Activated gamma-delta T cell treated with Interleukin-2 at 50 U/mL for 16 hours (primary cell): ENCODE measurements around the gene SIMC1.
A peak's percentile ranks its signal among the peaks of the same experiment; 100 is the strongest.

Experiments used
- DNase-seq: peaks from one replicate; pipeline ENCODE4 v3.0.0-alpha.2; 2020

Gene SIMC1

GRCh38 chr5:176317534-176318374, 79.5 kb downstream of the SIMC1 start:
- DNase-seq: no peak

DNA sequence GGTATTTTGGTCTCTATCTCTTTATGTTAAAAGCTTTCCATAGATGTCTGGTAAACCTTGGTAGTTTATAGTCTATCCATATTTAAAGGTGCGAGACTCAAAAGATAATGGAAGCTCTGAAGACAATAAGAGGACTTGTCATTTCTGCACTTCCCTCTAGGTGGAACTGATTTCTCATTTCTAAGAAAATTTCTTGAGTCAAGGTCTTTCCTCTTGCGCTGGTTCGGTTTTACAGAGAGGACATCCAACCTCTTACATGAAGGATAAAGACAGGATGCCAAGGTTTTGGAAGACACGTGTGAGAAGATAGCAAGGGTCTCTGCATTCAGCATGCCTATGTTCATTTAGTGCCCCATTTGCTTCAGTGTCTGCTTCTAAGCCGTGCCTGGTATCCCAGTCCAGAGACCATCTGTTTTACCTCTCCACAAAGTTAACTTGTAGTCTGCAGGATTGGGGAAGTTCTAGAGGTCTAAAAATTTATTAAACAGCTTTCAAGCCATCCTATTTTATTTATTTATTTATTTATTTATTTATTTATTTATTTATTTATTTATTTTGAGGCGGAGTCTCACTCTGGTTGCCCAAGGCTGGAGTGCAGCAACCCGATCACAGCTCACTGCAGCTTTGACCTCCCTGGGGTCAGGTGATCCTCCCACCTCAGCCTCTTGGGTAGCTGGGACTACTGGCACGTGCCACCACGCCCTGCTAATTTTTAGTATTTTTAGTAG, 81.8 kb downstream of the SIMC1 start:
- DNase-seq: no peak

GRCh38 chr5:176320577-176320976, 82.4 kb downstream of the SIMC1 start:
- DNase-seq: no peak

GRCh38 chr5:176334031-176334770, 96.0 kb downstream of the SIMC1 start:
- no peak for DNase-seq

- no peak for DNase-seq
Measured at GRCh38 chr5:176337913-176338312, 99.7 kb downstream of the SIMC1 start.

DNA sequence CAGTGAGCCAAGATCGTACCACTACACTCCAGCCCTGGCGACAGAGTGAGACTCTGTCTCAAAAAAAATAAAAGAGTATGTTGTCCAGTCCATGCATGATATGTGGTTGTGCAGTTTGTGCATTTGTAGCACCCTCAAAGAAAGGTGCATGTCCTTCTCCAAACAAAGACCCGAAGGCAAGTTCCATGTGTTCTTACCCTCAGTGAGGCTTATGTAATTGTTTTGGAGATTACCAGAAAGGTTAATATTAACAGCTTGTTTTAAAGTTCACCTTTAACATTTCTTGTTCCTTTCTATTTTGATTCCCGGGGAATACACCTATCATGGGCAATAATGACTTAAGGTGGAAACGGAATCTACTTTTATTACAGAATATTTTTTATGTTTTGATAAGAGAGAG, 101.1 kb downstream of the SIMC1 start:
- DNase-seq: no peak

- DNase-seq: no peak
Measured at GRCh38 chr5:176341325-176342157, 103.3 kb downstream of the SIMC1 start.

DNA sequence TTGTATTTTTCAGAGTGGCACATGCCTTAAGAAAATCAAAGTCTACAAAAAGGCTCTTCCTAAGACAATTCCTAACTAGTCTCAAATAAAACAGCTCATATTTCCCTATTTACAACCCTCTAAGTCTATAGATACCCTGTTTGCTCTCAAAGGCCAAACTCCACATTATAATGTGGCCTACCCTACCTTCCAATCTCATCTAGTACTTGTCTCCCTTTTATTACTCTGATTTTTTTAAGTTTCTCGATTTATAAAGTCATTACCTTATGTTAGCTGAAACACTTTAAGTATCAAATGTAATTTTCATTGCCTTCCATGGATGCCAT, 103.9 kb downstream of the SIMC1 start:
- no peak for DNase-seq

- no peak for DNase-seq
Measured at GRCh38 chr5:176342766-176343458, 104.7 kb downstream of the SIMC1 start.

DNA sequence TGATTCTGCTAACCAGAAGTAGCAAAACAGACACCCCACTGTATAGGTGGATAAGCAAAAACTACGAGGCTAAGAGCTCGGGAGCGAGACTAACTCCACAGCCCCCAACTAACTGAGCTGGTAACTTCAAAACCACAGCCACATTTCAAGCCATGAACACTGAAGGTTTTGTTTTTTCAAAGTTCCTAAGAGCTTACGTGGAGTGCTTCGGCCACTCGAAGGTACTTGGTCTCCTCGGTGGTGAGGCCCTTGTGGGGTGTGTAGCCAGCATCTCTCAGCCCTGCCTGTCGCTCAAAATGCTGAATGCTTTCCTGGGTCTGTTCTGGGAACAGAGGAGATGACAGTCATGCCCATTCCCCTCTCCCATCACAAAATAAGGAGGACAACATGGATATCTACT, 112.2 kb downstream of the SIMC1 start:
- no peak for DNase-seq

DNA sequence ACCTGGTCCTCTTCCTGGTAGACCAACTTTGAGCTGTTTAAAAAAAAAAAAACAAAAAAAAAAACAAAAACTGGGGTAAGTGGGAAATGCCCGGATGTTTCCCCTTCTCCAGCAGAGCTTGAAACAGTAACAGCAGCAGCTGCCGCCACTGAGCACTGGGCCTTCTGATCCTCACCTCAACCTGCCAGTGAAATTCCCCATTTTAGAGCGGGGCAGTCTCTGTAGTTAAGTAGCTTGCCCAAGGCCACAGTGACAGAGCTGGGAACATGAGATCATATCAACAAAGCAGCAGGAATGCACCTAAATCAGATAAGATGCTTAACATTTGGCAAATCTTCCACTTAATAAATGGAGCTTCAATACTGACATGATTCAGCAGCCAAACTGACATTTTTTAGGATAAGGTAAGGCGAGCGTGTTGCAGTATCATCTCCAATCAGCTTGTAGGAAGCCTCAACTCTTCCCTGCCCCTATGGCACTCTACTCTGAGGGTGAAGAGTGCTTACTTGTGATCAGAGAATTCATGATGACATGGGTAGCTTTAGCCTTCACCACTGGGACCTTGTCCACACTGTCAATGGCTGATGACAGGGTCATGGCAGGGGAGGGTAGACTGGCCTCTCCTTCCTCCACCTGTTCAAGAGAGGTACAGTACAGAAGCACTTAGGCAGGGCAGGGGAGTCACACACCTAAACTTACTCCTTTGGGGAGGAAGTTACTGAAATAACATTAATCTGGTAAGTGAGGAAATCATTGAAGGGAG, 114.1 kb downstream of the SIMC1 start:
- DNase-seq: no peak

DNA sequence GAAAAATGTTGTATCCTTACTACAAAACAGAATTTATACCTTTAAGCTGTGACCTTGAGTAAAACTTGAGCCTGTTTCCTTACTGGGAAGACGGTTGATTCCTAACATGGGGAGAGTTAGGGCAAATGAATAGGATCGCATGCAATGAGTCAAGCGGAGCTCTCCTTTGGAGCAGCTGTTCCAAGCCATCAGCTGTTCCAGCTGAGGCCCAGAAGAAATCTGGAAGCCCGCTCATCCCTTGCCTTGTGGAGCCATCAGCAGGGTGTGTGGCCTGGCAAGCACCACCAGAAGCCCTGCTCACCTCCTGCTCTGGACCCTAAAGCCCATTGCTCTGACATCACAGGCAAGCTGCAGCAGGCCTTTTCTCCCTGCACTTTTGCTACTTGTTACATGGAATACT, 115.3 kb downstream of the SIMC1 start:
- DNase-seq: no peak

DNA sequence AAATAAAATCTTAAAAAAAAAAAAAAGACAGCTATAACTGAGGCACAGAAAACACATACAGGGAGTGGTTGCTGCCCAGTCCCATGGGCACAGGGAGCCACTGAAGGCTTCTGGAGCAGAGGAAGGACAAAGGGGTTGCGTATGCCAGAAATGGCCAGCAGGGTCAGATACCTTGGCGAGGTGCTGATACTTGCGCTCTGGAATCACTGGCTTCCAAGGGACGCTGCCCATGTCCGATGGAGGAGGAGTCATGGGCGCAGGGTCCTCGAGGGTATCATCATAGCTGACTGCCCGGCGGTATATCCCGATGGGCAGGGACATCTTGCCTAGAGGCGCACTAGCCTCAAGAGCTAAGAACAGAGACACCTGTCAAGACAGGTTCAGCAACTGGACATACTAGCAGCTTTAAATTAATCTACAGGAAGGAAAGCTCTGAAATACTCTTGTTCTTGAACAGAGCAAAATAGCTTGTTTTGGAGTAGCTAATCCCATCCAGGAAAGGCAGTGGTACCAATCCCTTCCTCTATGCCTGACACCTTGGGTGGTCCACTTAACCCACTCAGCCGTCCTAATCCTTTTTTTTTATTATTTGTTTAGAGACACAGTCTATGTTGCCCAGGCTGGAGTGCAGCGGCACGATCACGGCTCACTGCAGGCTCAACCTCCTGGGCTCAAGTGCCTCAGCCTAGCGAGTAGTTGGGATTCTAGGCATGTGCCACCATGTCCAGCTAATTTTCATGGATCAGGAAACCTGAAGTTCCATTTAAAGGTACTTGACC, 117.4 kb downstream of the SIMC1 start:
- no peak for DNase-seq

GRCh38 chr5:176356179-176356566, 117.9 kb downstream of the SIMC1 start:
- no peak for DNase-seq

DNA sequence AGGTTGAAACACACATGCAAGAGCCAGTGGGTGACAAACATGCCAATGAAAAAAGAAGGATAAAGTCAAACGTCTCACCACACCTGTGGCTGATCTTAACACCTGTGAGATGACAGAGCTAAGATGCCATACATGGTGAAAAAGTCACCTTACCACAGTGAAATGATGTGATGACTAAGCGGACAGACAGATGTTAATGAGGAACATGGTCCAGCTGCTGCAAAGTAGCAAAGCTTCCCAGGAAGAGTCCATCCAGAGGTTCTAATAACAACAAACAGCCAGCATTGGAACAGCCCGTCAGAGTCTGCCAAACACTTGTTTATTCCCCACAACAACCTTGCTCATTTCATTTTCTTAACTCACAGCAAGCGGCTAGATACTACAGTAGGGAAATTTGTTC, 121.4 kb downstream of the SIMC1 start:
- DNase-seq: no peak

DNA sequence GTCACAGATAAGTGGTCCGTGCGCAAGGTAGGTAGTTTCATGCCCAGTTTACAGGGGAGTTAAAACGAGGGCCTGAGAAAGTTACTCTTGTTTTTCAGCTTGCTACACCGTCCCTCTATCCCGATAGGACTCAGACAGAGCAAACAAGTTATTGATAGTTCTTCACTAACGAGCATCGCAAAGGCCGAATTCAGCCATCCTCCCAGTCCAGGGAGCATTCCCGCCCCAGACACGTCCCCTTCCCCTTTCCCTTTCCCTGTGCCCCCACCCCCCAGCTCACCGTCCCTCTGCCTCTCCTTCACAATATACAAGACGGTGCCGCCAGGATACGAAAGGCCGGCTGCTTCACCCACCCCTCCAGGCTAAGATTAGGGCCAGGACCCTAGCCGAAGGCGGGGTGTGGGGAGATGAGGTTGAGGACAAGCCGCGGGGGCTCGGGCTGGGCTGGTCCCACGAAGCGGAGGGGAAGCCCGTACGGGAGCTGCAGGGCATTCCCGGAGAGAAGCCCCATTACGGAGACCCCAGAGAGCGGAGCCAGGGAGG, 122.7 kb downstream of the SIMC1 start:
- DNase-seq: no peak

DNA sequence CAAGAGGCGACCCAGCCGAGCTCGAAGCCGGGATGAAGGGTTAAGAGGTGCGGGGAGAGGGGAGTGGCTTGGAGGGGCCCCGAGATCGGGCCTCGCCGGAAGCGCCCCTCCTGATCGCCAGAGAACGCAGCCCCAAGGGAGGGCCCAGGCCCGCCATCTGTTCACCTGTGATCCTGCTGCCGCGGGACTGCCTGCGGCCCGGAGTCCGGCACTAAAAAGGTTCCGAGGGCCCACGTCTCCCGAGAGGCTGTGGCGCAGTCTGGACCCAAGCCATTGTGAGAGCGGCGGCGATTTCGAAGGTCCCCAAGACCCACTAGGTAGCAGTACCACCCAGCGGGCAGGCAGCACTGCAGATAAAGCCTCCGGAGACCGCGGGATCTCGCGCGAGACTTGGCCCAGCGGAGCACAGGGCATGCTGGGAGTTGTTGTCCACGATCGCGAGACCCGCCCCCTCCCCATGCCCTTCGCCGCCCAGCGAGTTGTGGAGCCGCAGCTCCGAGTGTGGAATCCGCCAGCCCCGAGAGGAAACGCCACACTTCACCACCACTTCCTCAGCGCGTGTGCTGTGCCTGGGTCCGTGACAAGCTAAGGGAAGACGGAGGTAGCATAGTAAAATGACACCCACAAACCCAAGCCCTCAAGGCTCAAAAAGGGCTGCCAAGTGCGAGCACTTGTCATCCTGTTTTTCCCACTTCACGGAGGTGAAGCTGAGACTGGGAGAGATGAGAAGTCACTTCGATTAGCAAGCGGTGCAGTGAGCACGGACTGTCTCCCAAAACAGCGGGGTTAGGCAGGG, 123.4 kb downstream of the SIMC1 start, which contains the start of gene KIAA1191:
Gene KIAA1191, minus strand, starts transcription at position 328 of the 796 bp plus-strand sequence. CDS start 2,256 bp downstream, outside the sequence.
- DNase-seq: peak; percentile 93

GRCh38 chr5:176362233-176362490, 123.9 kb downstream of the SIMC1 start:
- no peak for DNase-seq

DNA sequence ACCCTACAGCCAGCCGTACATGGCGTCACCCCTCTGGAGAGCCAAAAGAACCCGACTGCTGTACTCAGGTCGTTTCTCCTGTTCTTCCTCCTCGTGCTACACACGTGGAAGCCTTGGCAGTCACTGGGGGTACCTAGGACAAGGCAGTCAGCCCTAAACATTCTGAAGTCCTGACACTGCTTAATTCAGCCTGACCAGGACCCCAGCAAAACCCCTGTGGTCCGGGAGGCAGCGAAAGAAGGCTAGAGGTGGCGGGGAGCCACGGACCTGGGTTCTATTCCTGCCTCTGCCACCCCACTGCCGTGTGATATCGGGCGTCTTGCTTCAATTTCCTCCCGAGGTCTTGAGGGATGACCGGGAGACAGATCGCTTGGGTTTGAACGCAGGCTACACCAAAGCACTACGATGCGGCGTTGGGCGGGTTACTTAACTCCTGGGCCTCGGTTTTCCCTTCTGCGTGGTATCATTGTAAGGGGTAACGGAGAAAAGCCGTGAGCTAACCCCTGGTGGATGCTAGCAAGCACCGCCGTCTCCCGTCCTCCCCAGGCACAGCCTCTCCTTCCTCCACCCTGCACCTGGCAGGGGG, 126.6 kb downstream of the SIMC1 start:
- DNase-seq: no peak
